Right atrium auricular region (tissue), 2 donors: ENCODE results near the gene TNS3. TPM values are rescaled to one million over a fixed set of nuclear protein-coding genes. Genes with fewer than 3 reads are reported as not detected.

Experiments
- DNase-seq: peaks from one replicate; pipeline ENCODE4 v3.0.0-alpha.2; 2019; ENCODE audit warnings: low spot score
- H3K27ac ChIP-seq, 2 donors: fragments of 200-600 bp; sonication (generic); 1 replicate in 1 of 2; 2 replicates in 1 of 2; pipeline ENCODE4 v1.5.1; 2016 to 2019
- H3K27me3 ChIP-seq, 2 donors: fragments of 200-600 bp; sonication (generic); one replicate each; pipeline versions ENCODE4 v1.5.1 to v1.6.0; 2017 to 2019
- H3K36me3 ChIP-seq: fragments of 200-600 bp; sonication (generic); one replicate; pipeline ENCODE4 v1.5.1; 2016
- H3K4me1 ChIP-seq, 2 donors: fragments of 200-600 bp; sonication (generic); one replicate each; pipeline versions ENCODE4 v1.5.1 to v1.6.0; 2017 to 2019
- H3K4me3 ChIP-seq, 2 donors: fragments of 200-600 bp; sonication (generic); 1 replicate in 1 of 2; 2 replicates in 1 of 2; pipeline ENCODE4 v1.5.1; 2017 to 2019; ENCODE audit warnings: mild to moderate bottlenecking in 1 of 2, moderate library complexity in 1 of 2
- H3K9me3 ChIP-seq, 2 donors: fragments of 200-600 bp; sonication (generic); one replicate each; pipeline ENCODE4 v1.5.1; 2019
- CTCF ChIP-seq, 2 donors: fragments of 200-600 bp; sonication (generic); IDR thresholded peaks; one replicate each; pipeline ENCODE4 v1.5.1; 2019; ENCODE audit warnings: antibody characterized with exemption in 2 of 2
- total RNA-seq, 2 donors: library from RNA; depleted of rRNA; stranded (reverse); fragments of >200 nt; gene quantifications; one replicate each; pipeline ENCODE4 v1.1.0, GENCODE V29; 2016

The TNS3 gene
- total RNA-seq, 2 donors from 2014 or later, result 39.7 to 44.4 TPM

- Histone ChIP-seq H3K36me3 (no peaks in the 10 kb centered on the region), H3K9me3 (no peaks in the 10 kb centered on the region), H3K27me3 (no peaks in the 10 kb centered on the region), H3K4me3 (no peak overlapping the region), H3K27ac (peak overlapping the region; percentile 58 to 69), H3K4me1 (peaks cover 0 to 48% of the 10 kb centered on the region in 2 donors)
- no peak for TF ChIP-seq CTCF (IDR thresholded peaks at IDR 0.05)
- DNase-seq, result no peak
Measured at GRCh38 chr7:47461161-47461560, 120.8 kb downstream of the TNS3 start.

- H3K4me3 ChIP-seq, result no peak overlapping the region
- H3K27me3 ChIP-seq, result no peaks in the 10 kb centered on the region
- H3K9me3 ChIP-seq, result no peaks in the 10 kb centered on the region
- peak overlapping the region; percentile 58 to 69 for H3K27ac ChIP-seq
- H3K36me3 ChIP-seq, result no peaks in the 10 kb centered on the region
- no peak for DNase-seq
- no peak for TF ChIP-seq CTCF (IDR thresholded peaks at IDR 0.05)
- H3K4me1 ChIP-seq, result peaks cover 0 to 47% of the 10 kb centered on the region in 2 donors
Measured at GRCh38 chr7:47460251-47460989, 121.5 kb downstream of the TNS3 start.

- DNase-seq, result no peak
- Histone ChIP-seq H3K9me3 (no peaks in the 10 kb centered on the region), H3K27ac (peak overlapping the region; percentile 54 to 56), H3K4me1 (peaks cover 0 to 56% of the 10 kb centered on the region in 2 donors), H3K27me3 (no peaks in the 10 kb centered on the region), H3K4me3 (no peak overlapping the region), H3K36me3 (no peaks in the 10 kb centered on the region)
- no peak for TF ChIP-seq CTCF (IDR thresholded peaks at IDR 0.05)
Measured at GRCh38 chr7:47458486-47458885, 123.4 kb downstream of the TNS3 start.

GRCh38 chr7:47458057-47458456 is 123.9 kb downstream of the TNS3 start:
- no peak for TF ChIP-seq CTCF (IDR thresholded peaks at IDR 0.05)
- DNase-seq, result peak; percentile 84
- no peaks in the 10 kb centered on the region for H3K27me3 ChIP-seq
- H3K27ac ChIP-seq, result peak overlapping the region; percentile 54 to 56
- peaks cover 0 to 60% of the 10 kb centered on the region in 2 donors for H3K4me1 ChIP-seq
- H3K36me3 ChIP-seq, result no peaks in the 10 kb centered on the region
- H3K9me3 ChIP-seq, result no peaks in the 10 kb centered on the region
- no peak overlapping the region for H3K4me3 ChIP-seq

GRCh38 chr7:47456210-47456955 is 125.5 kb downstream of the TNS3 start:
- Histone ChIP-seq H3K4me3 (no peak overlapping the region), H3K27me3 (no peaks in the 10 kb centered on the region), H3K27ac (peak overlapping the region in 1 of 2 donors; percentile 20), H3K4me1 (peaks cover 0 to 57% of the 10 kb centered on the region in 2 donors), H3K36me3 (no peaks in the 10 kb centered on the region), H3K9me3 (no peaks in the 10 kb centered on the region)
- no peak for TF ChIP-seq CTCF (IDR thresholded peaks at IDR 0.05)
- DNase-seq, result no peak
